ENCODE results near the gene NSD1.

DNA sequence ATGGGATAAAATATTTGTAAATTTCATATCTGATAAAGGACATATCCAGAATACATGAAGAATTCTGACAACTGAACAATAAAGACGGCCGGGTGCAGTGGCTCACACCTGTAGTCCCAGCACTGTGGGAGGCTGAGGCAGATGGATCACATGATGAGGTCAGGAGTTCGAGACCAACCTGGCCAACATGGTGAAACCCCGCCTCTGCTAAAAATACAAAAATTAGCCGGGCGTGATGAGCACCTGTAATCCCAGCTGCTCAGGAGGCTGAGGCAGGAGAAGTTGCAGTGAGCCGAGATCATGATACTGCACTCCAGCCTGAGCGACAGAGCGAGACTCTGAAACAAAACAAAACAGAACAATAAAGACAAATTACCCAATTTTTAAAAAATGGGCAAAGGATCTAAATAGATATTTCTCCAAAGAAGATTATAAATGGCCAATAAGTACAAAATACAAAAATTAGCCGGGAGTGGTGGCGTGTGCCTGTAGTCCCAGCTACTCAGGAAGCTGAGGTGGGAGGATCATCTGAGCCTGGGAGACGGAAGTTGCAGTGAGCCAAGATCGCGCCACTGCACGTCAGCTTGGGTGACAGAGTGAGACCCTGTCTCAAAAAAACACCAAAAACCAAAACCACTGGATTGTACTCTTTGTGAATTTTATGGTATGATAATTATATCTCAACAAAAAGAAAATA lies 9.6 kb upstream of the NSD1 start:
- TF ChIP-seq, protein P1, sequence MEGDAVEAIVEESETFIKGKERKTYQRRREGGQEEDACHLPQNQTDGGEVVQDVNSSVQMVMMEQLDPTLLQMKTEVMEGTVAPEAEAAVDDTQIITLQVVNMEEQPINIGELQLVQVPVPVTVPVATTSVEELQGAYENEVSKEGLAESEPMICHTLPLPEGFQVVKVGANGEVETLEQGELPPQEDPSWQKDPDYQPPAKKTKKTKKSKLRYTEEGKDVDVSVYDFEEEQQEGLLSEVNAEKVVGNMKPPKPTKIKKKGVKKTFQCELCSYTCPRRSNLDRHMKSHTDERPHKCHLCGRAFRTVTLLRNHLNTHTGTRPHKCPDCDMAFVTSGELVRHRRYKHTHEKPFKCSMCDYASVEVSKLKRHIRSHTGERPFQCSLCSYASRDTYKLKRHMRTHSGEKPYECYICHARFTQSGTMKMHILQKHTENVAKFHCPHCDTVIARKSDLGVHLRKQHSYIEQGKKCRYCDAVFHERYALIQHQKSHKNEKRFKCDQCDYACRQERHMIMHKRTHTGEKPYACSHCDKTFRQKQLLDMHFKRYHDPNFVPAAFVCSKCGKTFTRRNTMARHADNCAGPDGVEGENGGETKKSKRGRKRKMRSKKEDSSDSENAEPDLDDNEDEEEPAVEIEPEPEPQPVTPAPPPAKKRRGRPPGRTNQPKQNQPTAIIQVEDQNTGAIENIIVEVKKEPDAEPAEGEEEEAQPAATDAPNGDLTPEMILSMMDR (IDR thresholded peaks at IDR 0.05), result no peak
- no peak for TF ChIP-seq POLR2A (IDR thresholded peaks at IDR 0.05)

Measured in vagina (tissue), 2 donors.